IPS-18c (cell line): ENCODE results near the gene RAD51B.
"Not testable (repeated sequence)": the region's sequence is repeated elsewhere in the genome, so short reads cannot be mapped to it uniquely, and the experiment has no call there.

Experiments
- H3K4me3 ChIP-seq: 2 replicates; pipeline ENCODE4 v1.7.0; 2013; ENCODE audit warnings: low read depth, mild to moderate bottlenecking, low read length, moderate library complexity; ENCODE audit not compliant: insufficient read depth
- H3K9me3 ChIP-seq: one replicate; pipeline ENCODE4 v1.6.1; 2013; ENCODE audit warnings: mild to moderate bottlenecking, low read length, moderate library complexity; ENCODE audit not compliant: control insufficient read depth, insufficient read depth

The RAD51B gene

DNA sequence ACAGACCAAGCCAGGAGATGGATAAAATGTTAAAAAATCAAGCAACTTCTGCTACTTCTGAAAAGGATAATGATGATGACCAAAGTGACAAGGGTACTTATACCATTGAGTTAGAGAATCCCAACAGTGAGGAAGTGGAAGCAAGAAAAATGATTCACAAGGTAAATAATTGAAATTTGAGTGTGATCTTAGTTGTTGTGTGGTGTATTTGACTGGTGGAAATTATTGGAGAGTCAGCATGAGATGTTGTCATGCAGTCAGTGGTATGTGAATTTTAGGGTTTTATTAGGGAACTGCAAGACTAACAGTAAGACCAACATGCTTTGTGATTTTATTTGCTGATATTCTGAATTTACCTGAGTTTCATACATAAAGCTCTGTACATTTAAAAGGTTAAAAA, 296.4 kb downstream of the RAD51B start:
- not testable (repeated sequence) for H3K4me3 ChIP-seq, H3K9me3 ChIP-seq

DNA sequence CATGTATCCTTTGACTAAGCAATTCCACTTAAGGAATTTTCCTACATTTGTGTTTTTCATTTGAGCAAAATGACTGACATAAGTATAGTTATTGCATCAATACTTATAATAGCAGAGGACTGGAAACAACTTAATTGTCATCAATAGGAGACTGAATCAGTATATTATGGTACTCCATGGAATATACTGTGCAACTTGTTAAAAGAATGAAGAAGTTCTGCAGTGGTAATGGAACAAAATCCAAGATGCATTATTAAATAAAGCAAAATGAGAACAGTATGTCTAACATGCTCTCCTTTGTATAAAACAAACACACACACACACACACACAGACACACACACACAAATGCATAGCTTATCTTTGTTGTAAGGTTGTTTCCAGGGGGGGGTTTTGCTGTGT, 303.1 kb downstream of the RAD51B start:
- Histone ChIP-seq H3K4me3 (no peak overlapping the region), H3K9me3 (no peaks in the 10 kb centered on the region)

DNA sequence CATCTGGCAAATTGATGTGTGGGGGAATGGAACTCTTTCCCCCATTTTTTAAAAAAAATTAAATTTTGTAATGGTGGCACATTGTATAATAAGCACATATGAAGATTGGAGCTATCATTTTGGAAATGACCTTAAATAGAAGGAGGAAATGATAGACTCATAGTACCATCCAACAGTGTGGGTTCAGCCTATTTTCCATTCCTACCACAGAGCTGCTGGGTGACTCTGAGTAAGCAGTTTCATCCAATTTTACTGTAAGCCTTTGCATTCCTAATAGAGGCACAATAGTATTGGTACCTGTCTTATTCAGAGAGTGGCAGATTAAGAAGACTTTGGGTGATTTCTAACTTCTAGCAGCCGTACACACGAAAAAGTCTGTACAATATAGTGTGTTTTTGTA, 304.5 kb downstream of the RAD51B start:
- no peaks in the 10 kb centered on the region for H3K9me3 ChIP-seq
- H3K4me3 ChIP-seq, result no peak overlapping the region

DNA sequence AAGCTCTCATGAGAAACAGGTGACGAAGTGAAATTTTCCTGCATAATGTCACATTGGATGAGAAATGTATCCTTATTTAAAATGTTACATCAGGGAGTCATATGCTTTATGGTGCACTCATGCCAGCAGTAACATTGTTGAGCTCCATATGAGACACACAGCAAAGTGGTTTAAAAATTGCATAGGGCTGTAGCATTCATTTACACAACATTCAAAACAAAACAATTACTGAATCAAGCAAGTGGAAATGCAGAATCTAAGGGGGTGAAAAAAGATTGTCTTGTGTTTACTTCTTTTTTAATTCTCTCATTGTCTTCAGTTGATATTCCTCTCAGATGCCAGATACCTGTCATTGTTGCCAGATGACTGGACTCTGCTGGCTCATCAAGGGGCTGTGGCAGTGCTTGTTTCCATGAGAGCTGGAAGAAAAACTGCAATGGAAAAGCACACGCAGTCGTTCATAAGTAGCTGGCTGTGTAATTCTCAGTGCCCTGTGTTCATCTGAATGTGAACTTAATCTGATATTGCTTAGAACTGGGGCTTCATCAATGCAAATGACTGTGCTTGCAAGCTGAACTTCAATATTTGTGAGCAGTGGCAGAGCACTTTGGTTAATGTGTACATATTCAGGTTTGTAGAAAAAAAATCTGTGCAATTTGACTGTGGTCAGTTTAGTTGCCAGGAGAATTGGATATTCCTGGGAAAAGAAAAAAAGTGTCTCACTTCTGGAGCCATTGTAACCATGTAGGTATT, 305.6 kb downstream of the RAD51B start:
- Histone ChIP-seq H3K4me3 (no peak overlapping the region), H3K9me3 (no peaks in the 10 kb centered on the region)

DNA sequence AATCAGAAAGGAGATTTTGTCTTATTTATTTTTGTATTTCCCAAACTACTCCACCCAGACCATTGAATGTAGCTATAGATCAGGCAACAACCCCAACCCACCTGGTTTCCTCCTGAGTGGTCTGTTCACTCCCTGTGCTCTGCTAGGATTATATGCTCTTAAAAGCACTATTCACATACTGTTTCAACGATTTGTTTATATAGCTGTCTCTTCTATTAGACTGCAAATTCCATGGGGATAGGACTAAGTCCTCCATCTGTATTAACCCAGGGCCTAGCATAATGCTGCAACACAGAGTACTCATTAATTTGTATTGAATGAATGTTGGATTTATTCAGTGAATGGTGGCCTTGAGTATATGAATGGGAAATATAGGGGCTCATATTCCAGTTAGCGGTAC, 307.6 kb downstream of the RAD51B start:
- no peak overlapping the region for H3K4me3 ChIP-seq
- H3K9me3 ChIP-seq, result no peaks in the 10 kb centered on the region

DNA sequence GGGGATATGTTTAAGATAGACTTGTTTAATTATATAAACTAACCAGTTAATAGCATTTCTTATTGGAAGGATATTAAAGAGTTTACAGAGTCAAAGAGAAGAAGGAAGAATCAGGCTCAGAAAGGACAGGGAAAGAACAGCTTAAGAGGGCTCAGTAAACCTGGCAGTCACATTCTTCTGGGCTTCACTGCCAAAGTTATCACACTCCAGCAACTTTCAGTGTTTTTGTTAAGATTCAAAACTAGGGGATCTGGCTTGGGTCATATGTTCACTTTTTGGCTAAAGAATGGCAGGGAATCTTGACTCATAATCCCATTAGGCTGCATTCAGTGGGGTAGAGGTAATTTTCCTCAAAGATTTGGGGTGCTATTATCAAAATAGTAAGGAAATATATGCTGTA, 312.3 kb downstream of the RAD51B start:
- Histone ChIP-seq H3K9me3 (no peaks in the 10 kb centered on the region), H3K4me3 (no peak overlapping the region)

DNA sequence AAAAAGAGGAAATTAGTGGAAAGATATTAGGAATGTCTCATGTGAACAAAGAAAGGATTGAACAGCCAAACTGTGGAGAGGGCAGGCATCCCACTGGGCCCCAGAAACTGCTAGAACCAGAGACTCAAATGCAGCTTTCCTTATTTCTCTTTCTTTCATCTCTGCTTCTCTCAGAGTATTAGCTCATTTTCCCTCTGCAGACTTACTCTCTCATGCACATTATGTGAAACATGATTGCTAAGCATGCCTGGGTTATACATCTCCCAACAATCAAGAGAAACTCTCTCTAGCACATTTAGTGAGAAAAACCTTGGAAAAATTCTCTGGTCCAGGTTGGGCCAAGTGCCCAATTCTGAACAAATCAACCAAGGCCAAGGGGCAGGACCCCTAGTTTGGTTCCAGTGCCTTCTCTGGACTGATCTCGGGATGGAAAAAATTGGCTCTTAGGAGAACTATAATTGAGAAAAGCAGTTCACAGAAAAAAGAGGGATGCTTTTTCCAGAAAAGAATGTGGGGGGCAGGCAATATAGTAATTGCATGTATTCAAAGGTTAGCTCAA, 313.1 kb downstream of the RAD51B start:
- no peak overlapping the region for H3K4me3 ChIP-seq
- H3K9me3 ChIP-seq, result no peaks in the 10 kb centered on the region

DNA sequence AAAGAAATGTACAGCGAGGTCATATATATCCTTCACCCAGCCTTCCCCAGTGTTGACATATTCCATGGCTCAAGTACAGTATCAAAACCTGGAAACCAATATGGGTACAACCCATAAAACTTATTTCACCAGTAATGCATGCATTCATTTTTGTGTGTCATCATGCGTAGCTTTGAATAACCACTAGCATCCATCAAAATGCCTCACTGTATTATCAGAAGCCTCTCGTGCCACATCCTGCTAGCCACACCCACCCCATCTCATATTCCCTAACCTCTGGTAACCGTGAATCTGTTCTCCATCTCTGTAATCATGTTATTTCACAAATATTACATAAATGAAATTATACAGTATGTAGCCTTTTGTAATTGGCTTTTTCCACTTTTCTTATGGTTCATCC, 314.3 kb downstream of the RAD51B start:
- Histone ChIP-seq H3K4me3 (no peak overlapping the region), H3K9me3 (no peaks in the 10 kb centered on the region)

DNA sequence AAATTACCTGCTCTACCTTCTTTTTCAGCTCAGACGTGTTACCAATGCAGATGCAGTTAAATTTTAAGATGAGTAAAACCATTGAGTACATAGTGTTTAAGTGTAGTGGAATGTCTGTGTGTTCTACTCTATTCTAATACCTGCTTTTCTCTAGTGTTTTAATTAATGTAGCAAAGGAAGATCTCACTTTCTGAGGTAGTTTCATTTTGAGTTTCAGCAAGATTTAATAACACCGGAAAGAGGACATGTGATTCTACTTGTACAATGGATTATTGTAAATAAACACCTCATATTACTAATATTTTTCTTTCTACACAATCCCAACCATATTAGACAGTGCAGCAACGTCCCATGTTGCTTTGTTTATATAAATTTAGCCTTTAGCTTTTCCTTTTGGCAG, 315.4 kb downstream of the RAD51B start:
- Histone ChIP-seq H3K9me3 (no peaks in the 10 kb centered on the region), H3K4me3 (no peak overlapping the region)

DNA sequence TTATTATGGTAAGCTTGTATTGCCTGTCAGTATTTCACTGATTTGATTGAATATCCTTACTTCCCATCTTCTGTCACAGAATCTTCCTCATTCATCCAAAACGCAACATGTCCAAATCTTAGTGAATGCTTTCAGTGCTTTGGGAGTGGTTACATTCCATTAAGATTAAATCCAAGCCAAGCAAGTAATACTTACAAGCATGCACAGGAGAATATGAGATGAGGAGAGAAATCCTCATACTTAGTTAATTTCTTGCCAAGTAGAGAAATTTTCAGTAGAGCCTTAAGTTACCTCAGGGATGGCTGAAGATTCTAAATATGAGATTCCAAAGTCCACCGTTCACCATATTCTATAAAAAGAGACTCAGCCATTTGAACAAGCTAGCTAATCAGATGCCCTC, 316.0 kb downstream of the RAD51B start:
- no peak overlapping the region for H3K4me3 ChIP-seq
- H3K9me3 ChIP-seq, result no peaks in the 10 kb centered on the region

DNA sequence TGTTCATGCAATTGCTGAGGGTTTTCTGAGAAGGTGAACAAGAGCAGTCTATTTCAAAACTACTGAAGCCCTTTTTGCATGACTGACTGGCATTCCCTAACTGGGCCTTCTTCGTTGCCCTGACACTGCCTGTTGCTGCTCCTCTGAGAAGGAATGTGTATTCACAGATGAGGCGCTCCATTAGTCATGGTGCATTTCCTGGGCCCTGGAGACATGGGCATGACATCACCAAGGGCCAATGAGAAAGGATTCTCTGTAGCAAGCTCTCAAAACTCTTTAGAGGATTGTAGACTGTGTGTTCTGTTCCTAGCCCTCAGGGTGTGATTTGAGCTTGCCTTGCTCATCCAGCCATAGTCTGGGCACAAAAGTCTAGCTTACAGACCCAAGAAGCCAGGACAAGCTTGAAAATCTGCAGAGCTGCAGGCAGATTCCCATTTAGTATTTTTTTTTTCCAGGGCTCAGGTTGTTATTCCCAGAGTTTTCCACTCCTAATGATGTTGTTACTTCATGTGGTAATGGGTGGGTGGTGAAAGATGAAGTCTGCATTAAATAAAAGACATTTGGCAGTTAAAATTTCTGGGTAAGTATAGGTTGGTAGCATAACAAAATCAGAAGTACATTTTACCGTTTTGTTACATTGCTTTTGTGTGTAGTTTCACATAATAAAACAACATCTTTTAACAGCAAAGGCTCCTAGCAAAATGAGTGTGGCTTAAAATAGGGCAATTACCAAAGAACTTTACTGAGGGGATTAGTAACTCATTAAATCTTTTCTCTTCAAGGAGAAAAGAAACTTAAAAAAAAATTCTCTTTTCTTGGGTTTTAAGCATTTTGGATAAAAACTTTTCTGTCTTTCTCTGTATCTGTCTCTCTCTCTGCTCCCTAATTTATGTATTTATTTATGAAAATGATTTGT, 318.4 kb downstream of the RAD51B start:
- Histone ChIP-seq H3K4me3 (no peak overlapping the region), H3K9me3 (no peaks in the 10 kb centered on the region)

DNA sequence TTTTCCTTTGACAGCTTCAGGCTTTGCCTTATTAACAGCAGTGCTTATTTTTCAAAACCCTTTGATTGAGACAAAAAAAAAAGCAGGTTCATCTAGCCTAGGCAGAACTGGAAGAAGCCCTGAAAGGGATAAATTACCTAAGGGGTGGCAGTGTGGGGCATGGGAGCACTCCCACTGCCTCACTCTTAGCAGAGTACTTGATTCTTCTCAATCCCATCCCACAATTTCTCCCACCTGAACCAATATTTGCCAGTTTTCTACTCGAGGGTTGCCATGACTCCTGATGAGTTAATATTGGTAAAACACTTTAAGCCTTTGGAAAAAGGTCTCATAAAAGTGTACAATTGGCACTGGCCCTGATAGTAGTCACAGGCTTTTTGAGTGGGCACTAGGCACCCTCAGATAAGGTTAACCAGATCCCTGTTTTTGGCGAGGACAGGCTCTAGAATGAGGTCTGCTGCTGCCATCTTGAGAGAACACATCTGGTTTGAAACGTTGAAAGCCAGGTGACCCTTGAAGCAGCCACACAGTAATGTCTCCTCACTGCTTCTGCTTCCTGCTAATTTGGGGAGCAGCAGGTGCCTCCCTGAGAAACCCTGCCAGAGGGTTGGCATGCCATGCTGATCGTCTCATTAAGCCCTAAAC, 320.0 kb downstream of the RAD51B start:
- Histone ChIP-seq H3K9me3 (no peaks in the 10 kb centered on the region), H3K4me3 (no peak overlapping the region)

DNA sequence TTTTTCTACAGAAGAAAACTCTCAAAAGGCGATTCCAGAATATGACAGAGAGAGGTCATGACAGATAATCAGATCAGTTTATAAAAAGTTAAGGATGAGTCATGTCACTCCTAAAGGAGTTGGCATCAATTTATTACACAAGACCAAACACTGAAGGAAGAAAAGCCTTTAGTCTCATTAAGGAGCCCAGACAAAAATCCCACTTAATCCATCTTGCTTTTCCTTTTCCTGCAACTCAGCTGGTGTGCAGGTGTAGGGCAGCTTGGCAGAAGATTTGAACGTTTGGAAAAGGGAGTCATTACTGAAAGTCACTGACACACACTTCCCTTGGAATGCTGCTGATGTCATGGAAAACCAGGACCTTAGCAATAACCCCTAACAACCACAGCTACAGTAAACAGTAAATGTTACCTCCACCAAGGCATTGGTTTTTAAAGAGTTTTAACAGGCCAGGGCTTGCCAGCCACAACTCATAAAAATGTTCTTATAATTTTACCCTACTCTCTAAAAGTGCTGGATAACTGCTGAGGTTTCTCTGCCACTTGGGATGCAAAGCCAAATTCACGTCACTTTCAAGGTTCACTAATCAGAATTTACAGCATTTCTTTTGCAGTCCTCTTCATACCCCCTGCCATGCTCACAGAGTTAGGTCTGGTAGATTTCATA, 320.6 kb downstream of the RAD51B start:
- H3K9me3 ChIP-seq, result no peaks in the 10 kb centered on the region

DNA sequence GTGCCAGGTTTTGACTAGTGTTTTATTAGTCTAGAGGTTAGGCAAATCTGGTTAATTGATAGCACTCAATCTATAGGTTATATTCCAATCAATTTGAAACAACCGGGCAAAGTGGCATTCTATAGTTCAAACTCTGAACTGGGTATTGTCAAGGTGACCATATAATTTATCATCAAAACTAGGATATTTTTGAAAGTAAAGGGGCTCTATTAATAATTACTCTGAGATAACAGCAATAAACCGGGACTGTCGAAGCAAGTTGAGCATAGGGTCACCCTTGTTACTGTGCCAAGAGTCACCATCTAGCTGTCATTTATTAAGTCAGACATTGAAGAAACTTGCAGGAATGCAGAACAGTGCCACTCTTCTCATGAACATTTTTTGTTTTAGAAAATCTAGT, 321.2 kb downstream of the RAD51B start:
- H3K9me3 ChIP-seq, result no peaks in the 10 kb centered on the region
- H3K4me3 ChIP-seq, result no peak overlapping the region

More for the DNA sequence above, 320.6 kb downstream of the RAD51B start:
- no peak overlapping the region for H3K4me3 ChIP-seq

DNA sequence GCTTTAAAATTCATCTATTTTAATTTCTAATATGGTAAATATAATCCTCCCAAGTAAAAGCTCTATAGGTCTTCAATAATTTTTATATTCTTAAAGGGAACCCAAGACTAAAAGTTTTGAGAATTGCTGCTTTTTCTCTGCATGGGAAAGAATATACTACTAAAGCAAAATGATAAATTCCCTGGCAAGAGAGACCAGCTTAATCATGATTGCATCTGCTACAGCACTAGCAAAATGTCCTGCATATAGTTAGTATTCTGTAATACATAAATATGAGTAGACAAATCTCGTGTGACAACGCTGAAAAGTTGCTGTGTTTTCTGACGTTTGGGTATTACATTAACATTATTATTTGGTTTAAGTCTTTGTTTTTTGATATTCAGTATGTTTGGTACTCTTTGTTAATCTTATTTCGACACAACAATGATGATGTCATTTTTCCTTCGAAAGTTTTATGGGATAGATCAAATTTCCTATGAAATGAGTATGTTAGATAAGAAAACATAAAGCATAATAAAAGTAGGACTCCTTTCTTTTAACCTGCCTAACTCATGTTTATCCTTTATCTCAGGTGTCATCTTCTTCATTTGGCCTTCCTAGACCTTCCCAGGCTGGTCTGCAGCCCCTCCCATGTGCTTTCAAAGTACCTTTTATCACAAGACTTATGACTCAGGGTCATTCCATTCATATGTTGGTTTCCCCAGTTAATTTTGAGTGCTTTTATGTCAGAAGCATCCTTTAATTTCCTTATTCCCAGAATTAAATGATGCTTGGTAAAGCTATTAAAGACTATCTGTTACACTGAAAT, 321.9 kb downstream of the RAD51B start:
- Histone ChIP-seq H3K4me3 (no peak overlapping the region), H3K9me3 (no peaks in the 10 kb centered on the region)

DNA sequence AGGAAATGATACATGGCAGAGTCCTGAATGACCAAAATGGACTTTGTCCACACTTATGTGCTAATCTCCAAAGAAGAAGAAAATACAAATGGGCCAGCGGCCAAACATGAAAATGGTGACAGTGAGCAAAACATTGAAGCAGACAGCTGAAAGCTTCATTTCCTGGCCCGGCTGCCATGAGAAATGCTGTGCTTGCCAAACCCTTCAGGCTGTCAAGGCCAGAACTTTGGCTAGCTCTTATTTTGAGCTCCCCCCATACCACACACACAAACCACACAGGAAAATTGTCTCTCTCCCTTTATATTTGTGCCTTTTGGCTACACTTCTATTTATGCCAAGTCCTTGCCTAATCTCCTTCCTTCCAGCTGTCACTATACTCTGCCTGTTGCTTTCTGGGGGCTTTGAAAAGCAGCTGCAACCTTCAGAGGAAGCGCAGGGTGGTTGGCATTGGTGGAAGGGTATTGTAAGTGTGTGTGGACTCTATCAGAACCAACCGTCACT, 323.8 kb downstream of the RAD51B start:
- no peak overlapping the region for H3K4me3 ChIP-seq
- H3K9me3 ChIP-seq, result no peaks in the 10 kb centered on the region
